ENCODE measurements around the gene HNRNPA0. TPM values are rescaled to one million over a fixed set of nuclear protein-coding genes. Genes with fewer than 3 reads are reported as not detected.
A peak's percentile ranks its signal among the peaks of the same experiment; 100 is the strongest.

The HNRNPA0 gene
- total and polyA plus RNA-seq, 2 of the 8 experiments (the other 6 are each of a cell fraction or from before 2014, with no cell fraction given), result 22.0 to 71.3 TPM

DNA sequence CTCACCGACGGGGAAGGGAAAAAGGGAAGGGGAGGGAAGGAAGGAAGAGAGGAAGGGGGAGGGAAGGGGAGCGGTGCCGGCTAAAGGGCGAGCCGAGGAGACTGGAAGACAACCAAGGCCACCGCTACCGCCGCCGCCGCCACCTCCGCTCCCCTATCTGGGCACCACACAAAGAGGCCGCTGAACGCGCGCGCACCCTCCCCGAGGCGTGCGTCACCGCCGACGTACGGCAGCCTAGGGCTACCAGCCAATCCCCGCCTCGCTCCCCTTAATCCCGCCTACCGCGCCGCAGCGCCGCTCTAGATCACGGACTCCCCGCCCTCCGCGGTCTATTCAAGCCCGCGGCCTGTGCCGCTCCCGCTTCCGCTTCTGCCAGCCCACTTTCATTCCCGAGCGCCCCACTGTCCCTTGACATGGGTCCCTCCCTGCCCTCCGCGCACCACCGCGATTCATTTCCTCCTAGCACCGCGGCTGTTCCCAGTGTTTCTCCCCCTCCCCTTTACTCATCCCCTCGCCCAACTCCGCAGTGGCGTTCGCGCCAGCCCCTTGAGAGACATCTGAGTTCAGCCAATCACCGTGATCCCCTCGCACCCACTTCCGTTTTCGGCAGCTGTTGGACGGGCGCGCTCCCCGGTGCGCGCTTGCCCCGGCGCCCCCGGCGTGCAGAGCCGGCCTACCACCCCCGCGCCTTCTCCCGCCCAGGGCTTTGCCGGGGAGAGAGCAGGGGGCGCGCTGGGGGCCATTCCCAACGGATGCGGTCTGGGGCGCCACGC lies at the start of gene HNRNPA0 (continued):
- TF ChIP-seq, protein P1, sequence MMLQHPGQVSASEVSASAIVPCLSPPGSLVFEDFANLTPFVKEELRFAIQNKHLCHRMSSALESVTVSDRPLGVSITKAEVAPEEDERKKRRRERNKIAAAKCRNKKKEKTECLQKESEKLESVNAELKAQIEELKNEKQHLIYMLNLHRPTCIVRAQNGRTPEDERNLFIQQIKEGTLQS (IDR thresholded peaks at IDR 0.05; ENCODE audit: insufficient read depth, low read depth, low read length), result no peak
- TF ChIP-seq HDAC6 (IDR thresholded peaks at IDR 0.05; ENCODE audit: low read depth, low read length) (no peak), SIX5 (IDR thresholded peaks at IDR 0.05; ENCODE audit: low read depth, low read length) (no peak), KDM5A (IDR thresholded peaks at IDR 0.05; ENCODE audit: low read length) (peak; percentile 95; the same call in 1 of the 2 replicates), SP4 (IDR thresholded peaks at IDR 0.05; ENCODE audit: low read length) (peak; percentile 73; the same call in 1 of the 2 replicates), GTF2F1 (IDR thresholded peaks at IDR 0.05; ENCODE audit: borderline replicate concordance, low read depth, low read length) (no peak), SUZ12 (IDR thresholded peaks at IDR 0.05; ENCODE audit: low read length) (no peak), TAF7 (optimal IDR thresholded peaks at IDR 0.05; ENCODE audit: borderline replicate concordance, low read depth, low read length) (peak; percentile 98)

Data from H1 (cell line).